Tibial nerve (tissue), 4 donors: ENCODE data around the gene SLC44A5. TPM values are rescaled to one million over a fixed set of nuclear protein-coding genes. Genes with fewer than 3 reads are reported as not detected.

ENCODE experiments used
- DNase-seq, 2 donors: peaks; one replicate each; pipeline ENCODE4 v3.0.0-alpha.2; 2019; ENCODE audit warnings: low spot score in 2 of 2
- H3K27ac ChIP-seq, 4 donors: fragments of 200-600 bp; sonication (generic) in 3 of 4; one replicate each; pipeline ENCODE4 v1.5.1; 2017 to 2019; ENCODE audit warnings: mild to moderate bottlenecking in 1 of 4
- H3K27me3 ChIP-seq, 2 donors: fragments of 200-600 bp; sonication (generic) in 1 of 2; one replicate each; pipeline versions ENCODE4 v1.5.1 to v1.6.0; 2017 to 2019
- H3K36me3 ChIP-seq, 3 donors: fragments of 200-600 bp; sonication (generic); one replicate each; pipeline ENCODE4 v1.5.1; 2018 to 2019
- H3K4me1 ChIP-seq, 4 donors: fragments of 200-600 bp; sonication (generic) in 3 of 4; one replicate each; pipeline ENCODE4 v1.5.1; 2017 to 2019
- H3K4me3 ChIP-seq, 4 donors: fragments of 200-600 bp; sonication (generic) in 3 of 4; one replicate each; pipeline ENCODE4 v1.5.1; 2017 to 2019; ENCODE audit warnings: mild to moderate bottlenecking in 1 of 4, moderate library complexity in 1 of 4
- H3K9me3 ChIP-seq, 4 donors: fragments of 200-600 bp; sonication (generic) in 3 of 4; one replicate each; pipeline ENCODE4 v1.5.1; 2017 to 2019
- CTCF ChIP-seq, 5 experiments: fragments of 200-600 bp in 3 of 5; fragments of 450-650 bp in 2 of 5; sonication (generic) in 3 of 5; IDR thresholded peaks; one replicate each; pipeline ENCODE4 v1.5.1; 2016 to 2019; ENCODE audit warnings: antibody characterized with exemption in 5 of 5, mild to moderate bottlenecking in 3 of 5, moderate library complexity in 2 of 5
- EP300 ChIP-seq, 2 donors: sonication (generic); formaldehyde crosslinking; IDR thresholded peaks; one replicate each; pipeline ENCODE4 v1.6.1; 2017; ENCODE audit warnings: antibody characterized with exemption in 2 of 2, mild to moderate bottlenecking in 1 of 2
- POLR2A ChIP-seq, 2 donors: fragments of 450-650 bp; IDR thresholded peaks; one replicate each; pipeline ENCODE4 v1.6.1; 2017; ENCODE audit warnings: antibody characterized with exemption in 2 of 2, mild to moderate bottlenecking in 2 of 2, moderate library complexity in 2 of 2
- WGBS, 2 donors: methylation state at CpG; one replicate each; pipeline ENCODE4 v1.1.5; 2018; 5-methylcytosine and 5-hydroxymethylcytosine counted together
- total RNA-seq, 4 donors: library from RNA; depleted of rRNA; stranded (reverse); fragments of >200 nt; gene quantifications; one replicate each; pipeline ENCODE4 v1.1.0, GENCODE V29; 2016

SLC44A5 gene
- total RNA-seq, 4 donors from 2014 or later = 0.21 TPM; not detected in 3

DNA sequence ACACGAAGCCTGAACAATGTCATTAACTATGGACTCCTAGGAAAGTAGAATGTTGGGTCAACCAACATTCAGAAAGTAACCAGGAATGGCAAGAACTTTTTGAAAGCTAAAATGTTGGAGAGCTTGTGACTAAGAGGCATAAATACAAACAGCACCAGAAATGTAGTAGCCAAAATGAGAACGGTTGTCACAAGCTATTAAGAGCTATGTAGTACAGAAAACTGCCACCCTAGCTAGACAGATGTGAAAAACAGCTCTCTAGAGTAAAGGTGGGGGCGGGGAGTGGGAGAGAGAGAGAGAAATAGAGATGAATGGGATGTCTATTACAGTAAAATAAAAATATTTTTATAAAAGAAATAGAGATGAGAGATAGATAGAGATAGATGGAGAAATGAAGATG is 35.1 kb downstream of the SLC44A5 start:
- Histone ChIP-seq H3K27me3 (no peaks in the 10 kb centered on the region), H3K4me3 (no peak overlapping the region), H3K36me3 (no peaks in the 10 kb centered on the region), H3K9me3 (no peaks in the 10 kb centered on the region), H3K4me1 (no peaks in the 10 kb centered on the region), H3K27ac (no peak overlapping the region)
- TF ChIP-seq CTCF (IDR thresholded peaks at IDR 0.05) (no peak), EP300 (IDR thresholded peaks at IDR 0.05) (no peak)
- WGBS, 2 donors = 66 to 73% methylated on average over 3 of the region's 3 CpGs
- DNase-seq = no peak

DNA sequence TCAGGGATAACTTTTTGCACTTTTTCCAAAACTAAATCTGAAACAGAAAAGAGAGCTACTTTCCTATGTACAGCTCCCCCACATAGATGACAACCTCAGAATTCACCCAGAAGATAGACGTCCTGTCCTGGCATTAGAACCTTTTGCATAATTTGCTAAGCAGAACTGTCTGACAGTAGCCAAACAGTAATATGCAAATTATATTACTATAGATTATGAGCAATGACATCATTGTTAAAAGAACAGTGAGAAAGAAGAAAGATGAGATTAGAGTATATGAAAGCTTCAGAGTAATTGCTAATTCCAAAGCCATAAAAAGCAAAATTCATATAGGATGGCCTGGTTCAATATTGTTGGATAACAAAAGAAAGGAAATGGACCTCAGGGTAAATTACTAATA is 43.7 kb downstream of the SLC44A5 start:
- H3K27me3 ChIP-seq = no peaks in the 10 kb centered on the region
- no peak overlapping the region for H3K27ac ChIP-seq
- TF ChIP-seq EP300 (IDR thresholded peaks at IDR 0.05) = no peak
- TF ChIP-seq CTCF (IDR thresholded peaks at IDR 0.05) = no peak
- no peak for TF ChIP-seq POLR2A (IDR thresholded peaks at IDR 0.05)
- no peak overlapping the region for H3K4me3 ChIP-seq
- no peak for DNase-seq
- H3K36me3 ChIP-seq = no peaks in the 10 kb centered on the region
- no peaks in the 10 kb centered on the region for H3K9me3 ChIP-seq
- no peaks in the 10 kb centered on the region for H3K4me1 ChIP-seq
- WGBS, 2 donors = 67 to 83% methylated on average over 1 of the region's 1 CpG

GRCh38 chr1:75559800-75560199 is 51.1 kb downstream of the SLC44A5 start:
- Histone ChIP-seq H3K36me3 (no peaks in the 10 kb centered on the region), H3K9me3 (no peaks in the 10 kb centered on the region), H3K27me3 (no peaks in the 10 kb centered on the region), H3K27ac (no peak overlapping the region), H3K4me1 (no peaks in the 10 kb centered on the region), H3K4me3 (no peak overlapping the region)
- no peak for TF ChIP-seq EP300 (IDR thresholded peaks at IDR 0.05)
- no peak for TF ChIP-seq CTCF (IDR thresholded peaks at IDR 0.05)
- TF ChIP-seq POLR2A (IDR thresholded peaks at IDR 0.05) = no peak
- DNase-seq = no peak

- no peaks in the 10 kb centered on the region for H3K9me3 ChIP-seq
Measured at GRCh38 chr1:75559136-75559535, 51.8 kb downstream of the SLC44A5 start.

DNA sequence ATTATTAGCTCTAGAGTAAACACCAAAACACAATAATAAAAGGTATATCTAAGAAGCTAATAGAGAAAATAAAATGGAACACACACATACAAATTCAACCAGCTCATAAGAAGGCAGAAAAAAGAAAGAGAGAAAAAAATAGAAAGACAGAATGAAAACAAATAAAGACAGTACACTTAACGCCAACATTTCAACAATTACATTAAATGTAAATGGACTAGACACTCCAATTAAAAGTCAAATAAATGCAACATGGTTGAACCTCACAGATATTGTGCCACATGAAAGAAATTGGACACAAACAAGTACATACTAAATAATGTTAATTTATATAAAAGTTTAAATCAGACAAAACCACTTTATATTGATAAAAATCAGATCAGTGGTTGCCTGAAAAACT is 56.0 kb downstream of the SLC44A5 start:
- Histone ChIP-seq H3K9me3 (no peaks in the 10 kb centered on the region), H3K36me3 (no peaks in the 10 kb centered on the region), H3K27me3 (no peaks in the 10 kb centered on the region), H3K4me1 (no peaks in the 10 kb centered on the region), H3K4me3 (no peak overlapping the region), H3K27ac (no peak overlapping the region)
- no peak for DNase-seq
- TF ChIP-seq EP300 (IDR thresholded peaks at IDR 0.05) (no peak), POLR2A (IDR thresholded peaks at IDR 0.05) (no peak), CTCF (IDR thresholded peaks at IDR 0.05) (no peak)
- 87 to 91% methylated on average over 1 of the region's 1 CpG for WGBS, 2 donors

More at GRCh38 chr1:75559136-75559535, 51.8 kb downstream of the SLC44A5 start:
- Histone ChIP-seq H3K4me1 (no peaks in the 10 kb centered on the region), H3K27me3 (no peaks in the 10 kb centered on the region), H3K27ac (no peak overlapping the region), H3K36me3 (no peaks in the 10 kb centered on the region), H3K4me3 (no peak overlapping the region)
- 65 to 66% methylated on average over 2 of the region's 2 CpGs for WGBS, 2 donors
- DNase-seq = no peak
- TF ChIP-seq CTCF (IDR thresholded peaks at IDR 0.05) (no peak), POLR2A (IDR thresholded peaks at IDR 0.05) (no peak), EP300 (IDR thresholded peaks at IDR 0.05) (no peak)
